Left renal pelvis (tissue), 4 donors: Measurements from ENCODE around the gene IGFBP1. TPM values are rescaled to one million over a fixed set of nuclear protein-coding genes. Genes with fewer than 3 reads are reported as not detected.
"Not testable (repeated sequence)": the region's sequence is repeated elsewhere in the genome, so short reads cannot be mapped to it uniquely, and the experiment has no call there.

Source experiments
- DNase-seq, 4 donors: peaks; one replicate each; pipeline ENCODE4 v3.0.0-alpha.2; 2013; ENCODE audit warnings: low read depth in 4 of 4, low spot score in 3 of 4
- polyA plus RNA-seq, 4 donors: library from polyadenylated mRNA; unstranded; fragments of 120-200 nt; gene quantifications; one replicate each; pipeline ENCODE4 v1.2.1, GENCODE V29; 2013; ENCODE audit not compliant: insufficient read length in 4 of 4

Gene IGFBP1
- polyA plus RNA-seq, 4 donors, result 0.43 to 1.7 (median 0.69) TPM

GRCh38 chr7:45927721-45928120 lies 39.4 kb downstream of the IGFBP1 start:
- no peak for DNase-seq

GRCh38 chr7:45930967-45931366 lies 42.7 kb downstream of the IGFBP1 start:
- DNase-seq, result no peak

GRCh38 chr7:45937301-45937700 lies 49.0 kb downstream of the IGFBP1 start:
- no peak for DNase-seq

- DNase-seq, result no peak
Observed at GRCh38 chr7:45937862-45938261, 49.6 kb downstream of the IGFBP1 start.

- DNase-seq, result no peak
Observed at GRCh38 chr7:45938626-45939302, 50.5 kb downstream of the IGFBP1 start.

GRCh38 chr7:45939574-45939973 lies 51.3 kb downstream of the IGFBP1 start:
- no peak for DNase-seq

GRCh38 chr7:45940237-45940781 lies 52.0 kb downstream of the IGFBP1 start:
- not testable (repeated sequence) for DNase-seq

GRCh38 chr7:45940939-45941338 lies 52.7 kb downstream of the IGFBP1 start:
- no peak for DNase-seq

Other genes with a start within 250 kb of the IGFBP1 start
- gene CCDC201, start 15.4 kb upstream of the IGFBP1 start, polyA plus RNA-seq, result not detected
- gene IGFBP3, start 32.8 kb downstream of the IGFBP1 start, polyA plus RNA-seq, result 100 to 1,000 TPM in 3 of 4 donors, 10 to 100 TPM in 1; 93.7 to 175 (median 109) TPM